D721Med (cell line): Measurements from ENCODE around the gene UTY.

ENCODE experiments used
- DNase-seq: peaks from one replicate; pipeline ENCODE4 v3.0.0; 2011; ENCODE audit warnings: low spot score; ENCODE audit not compliant: insufficient read length
- FAIRE-seq: peaks from 2 replicates; lab custom pipeline; 2011; peaks lifted over from hg19 to GRCh38; lab: Jason Lieb, UNC
- TF ChIP-seq, protein P1 (sequence below): IDR thresholded peaks from 2 replicates; pipeline ENCODE4 v1.5.1; 2012; ENCODE audit warnings: mild to moderate bottlenecking, control low read depth; ENCODE audit not compliant: insufficient read depth; ENCODE audit errors: missing control alignments

The UTY gene

DNA sequence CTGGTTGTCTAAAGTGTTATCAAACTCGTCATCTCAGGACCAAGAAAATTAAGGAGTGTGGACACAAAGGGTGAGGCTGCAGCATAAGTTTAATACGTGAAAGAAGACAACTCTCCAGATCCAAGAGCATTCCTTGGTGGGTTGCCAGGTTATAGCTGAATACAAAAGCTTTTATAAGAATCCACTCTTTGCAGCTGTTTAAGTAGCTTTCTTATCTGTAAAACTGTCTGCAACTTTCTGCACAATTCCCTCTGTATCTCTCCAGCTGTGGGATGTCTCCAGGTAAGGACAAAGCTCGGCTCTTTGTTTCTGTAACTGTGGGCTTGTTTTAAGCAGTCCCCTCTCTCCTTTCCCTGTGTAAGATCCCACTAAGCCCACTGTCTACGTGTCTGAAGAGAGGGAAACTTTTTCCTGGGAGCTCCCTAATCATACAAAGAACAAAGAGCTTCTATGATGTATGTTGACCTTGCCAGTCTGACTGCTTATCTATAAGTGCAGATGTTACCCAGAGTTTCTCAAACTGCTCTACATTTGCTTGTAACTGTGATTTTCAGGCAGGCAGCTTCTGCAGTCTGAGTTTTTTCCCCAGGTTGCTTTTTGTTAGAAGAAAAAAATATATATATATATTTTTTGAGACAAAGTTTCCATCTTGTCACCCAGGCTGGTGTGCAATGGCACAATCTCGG lies 268.7 kb downstream of the UTY start:
- TF ChIP-seq, protein P1, sequence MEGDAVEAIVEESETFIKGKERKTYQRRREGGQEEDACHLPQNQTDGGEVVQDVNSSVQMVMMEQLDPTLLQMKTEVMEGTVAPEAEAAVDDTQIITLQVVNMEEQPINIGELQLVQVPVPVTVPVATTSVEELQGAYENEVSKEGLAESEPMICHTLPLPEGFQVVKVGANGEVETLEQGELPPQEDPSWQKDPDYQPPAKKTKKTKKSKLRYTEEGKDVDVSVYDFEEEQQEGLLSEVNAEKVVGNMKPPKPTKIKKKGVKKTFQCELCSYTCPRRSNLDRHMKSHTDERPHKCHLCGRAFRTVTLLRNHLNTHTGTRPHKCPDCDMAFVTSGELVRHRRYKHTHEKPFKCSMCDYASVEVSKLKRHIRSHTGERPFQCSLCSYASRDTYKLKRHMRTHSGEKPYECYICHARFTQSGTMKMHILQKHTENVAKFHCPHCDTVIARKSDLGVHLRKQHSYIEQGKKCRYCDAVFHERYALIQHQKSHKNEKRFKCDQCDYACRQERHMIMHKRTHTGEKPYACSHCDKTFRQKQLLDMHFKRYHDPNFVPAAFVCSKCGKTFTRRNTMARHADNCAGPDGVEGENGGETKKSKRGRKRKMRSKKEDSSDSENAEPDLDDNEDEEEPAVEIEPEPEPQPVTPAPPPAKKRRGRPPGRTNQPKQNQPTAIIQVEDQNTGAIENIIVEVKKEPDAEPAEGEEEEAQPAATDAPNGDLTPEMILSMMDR, result no peak
- DNase-seq (no peak), FAIRE-seq (no peak)

DNA sequence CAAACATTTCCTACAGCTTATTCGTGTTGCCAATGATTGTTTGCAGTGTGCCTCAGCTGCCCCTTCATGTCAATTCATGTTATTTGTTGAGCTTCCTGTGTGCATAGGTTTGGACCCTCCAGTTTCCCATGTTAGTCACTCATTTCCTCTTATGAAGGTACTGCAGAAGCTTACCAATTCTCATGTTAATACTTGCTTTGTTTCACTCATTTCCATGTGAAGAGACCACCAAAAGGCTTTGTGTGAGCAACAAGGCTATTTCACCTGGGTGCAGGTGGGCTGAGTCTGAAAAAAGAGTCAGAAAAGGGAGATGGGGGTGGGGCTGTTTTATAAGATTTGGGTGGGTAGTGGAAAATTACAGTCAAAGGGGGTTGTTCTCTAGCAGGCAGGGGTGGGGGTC lies 274.6 kb downstream of the UTY start:
- TF ChIP-seq, protein P1, result no peak
- DNase-seq, result no peak
- no peak for FAIRE-seq
